ENCODE results near the gene SLC26A1. TPM values are rescaled to one million over a fixed set of nuclear protein-coding genes. Genes with fewer than 3 reads are reported as not detected.
A peak's percentile ranks its signal among the peaks of the same experiment; 100 is the strongest.

SLC26A1 gene
- total RNA-seq, 1 donor from 2014 or later, result 2.6 TPM

DNA sequence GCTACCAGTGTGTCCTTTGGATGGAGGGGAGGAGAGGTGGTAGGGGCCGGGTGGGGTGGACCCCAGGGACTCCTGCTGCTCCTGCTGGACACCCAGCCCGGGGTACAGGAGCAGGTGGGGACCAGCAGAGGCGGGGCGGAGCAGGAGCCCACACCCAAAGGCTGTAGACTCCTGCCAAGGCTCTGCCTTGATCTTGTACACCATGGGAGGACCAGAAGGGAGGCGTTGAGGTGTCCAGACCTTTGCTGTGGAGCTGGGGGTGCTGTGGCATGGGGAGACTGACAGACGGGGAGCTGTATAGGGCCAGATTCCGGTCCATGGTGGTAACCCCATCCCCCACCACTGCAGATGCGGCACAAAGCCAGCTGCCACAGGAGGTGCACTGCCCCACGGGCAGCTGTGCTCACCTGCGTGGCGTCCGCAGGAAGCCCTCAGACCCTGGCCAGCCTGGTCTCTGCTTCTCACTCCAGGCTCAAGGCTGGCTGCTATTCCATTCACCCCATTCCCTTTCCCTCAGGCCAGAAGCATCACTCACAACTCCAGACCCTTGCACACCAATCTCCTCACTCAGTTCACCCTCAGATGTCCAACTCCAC is 5.0 kb upstream of the SLC26A1 start:
- H3K27me3 Mint-ChIP-seq, result peaks cover 36% of the 10 kb centered on the region
- H3K9me3 Mint-ChIP-seq (ENCODE audit: low read depth), result no peaks in the 10 kb centered on the region
- H3K27ac Mint-ChIP-seq, result peak overlapping the region; percentile 43
- TF ChIP-seq, protein P1, sequence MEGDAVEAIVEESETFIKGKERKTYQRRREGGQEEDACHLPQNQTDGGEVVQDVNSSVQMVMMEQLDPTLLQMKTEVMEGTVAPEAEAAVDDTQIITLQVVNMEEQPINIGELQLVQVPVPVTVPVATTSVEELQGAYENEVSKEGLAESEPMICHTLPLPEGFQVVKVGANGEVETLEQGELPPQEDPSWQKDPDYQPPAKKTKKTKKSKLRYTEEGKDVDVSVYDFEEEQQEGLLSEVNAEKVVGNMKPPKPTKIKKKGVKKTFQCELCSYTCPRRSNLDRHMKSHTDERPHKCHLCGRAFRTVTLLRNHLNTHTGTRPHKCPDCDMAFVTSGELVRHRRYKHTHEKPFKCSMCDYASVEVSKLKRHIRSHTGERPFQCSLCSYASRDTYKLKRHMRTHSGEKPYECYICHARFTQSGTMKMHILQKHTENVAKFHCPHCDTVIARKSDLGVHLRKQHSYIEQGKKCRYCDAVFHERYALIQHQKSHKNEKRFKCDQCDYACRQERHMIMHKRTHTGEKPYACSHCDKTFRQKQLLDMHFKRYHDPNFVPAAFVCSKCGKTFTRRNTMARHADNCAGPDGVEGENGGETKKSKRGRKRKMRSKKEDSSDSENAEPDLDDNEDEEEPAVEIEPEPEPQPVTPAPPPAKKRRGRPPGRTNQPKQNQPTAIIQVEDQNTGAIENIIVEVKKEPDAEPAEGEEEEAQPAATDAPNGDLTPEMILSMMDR (IDR thresholded peaks at IDR 0.05; ENCODE audit: unreplicated experiment), result no peak
- H3K4me3 Mint-ChIP-seq (ENCODE audit: low read depth), result no peak overlapping the region
- no peaks in the 10 kb centered on the region for H3K36me3 Mint-ChIP-seq (ENCODE audit: insufficient read depth)
- peaks cover 7% of the 10 kb centered on the region for H3K4me1 Mint-ChIP-seq (ENCODE audit: low read depth)
- no peak for DNase-seq (ENCODE audit: low spot score, unreplicated experiment)

DNA sequence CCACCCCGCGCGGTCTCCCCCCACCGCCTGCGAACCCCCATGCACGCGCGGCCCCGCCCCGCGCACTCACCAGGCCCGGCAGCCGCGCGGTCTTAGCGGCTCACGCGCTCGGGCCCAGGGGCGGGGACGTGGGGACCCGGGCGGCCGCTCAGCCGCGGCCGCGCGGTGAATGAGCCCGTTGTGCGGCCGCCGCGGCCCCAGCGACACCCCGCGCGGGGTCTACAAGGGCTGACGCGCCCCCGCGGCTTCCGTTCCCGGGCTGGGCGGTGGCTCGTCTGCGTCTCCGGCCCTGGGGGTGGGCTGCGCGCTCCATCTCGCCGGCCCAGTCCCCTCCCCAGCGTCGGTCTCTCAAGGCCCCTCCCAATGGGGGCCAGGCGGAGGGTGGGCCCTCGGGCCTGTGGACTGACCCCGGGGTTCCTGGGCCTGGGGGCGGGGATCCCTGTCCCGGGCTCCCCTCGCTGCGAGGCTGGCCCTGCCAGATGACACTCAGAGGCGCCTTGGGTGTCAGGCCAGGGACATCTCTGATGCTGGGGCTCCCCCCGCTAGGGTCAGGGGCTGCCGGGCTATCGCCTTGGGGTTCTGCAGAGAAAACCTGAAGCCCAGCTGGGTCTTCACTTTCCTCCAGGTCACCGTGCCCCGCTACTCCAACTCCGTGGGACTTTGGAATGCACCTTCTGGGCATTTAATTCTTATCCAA is 4.3 kb upstream of the SLC26A1 start:
- no peaks in the 10 kb centered on the region for H3K36me3 Mint-ChIP-seq (ENCODE audit: insufficient read depth)
- no peak overlapping the region for H3K4me3 Mint-ChIP-seq (ENCODE audit: low read depth)
- H3K27ac Mint-ChIP-seq, result no peak overlapping the region
- DNase-seq (ENCODE audit: low spot score, unreplicated experiment), result no peak
- peaks cover 11% of the 10 kb centered on the region for H3K4me1 Mint-ChIP-seq (ENCODE audit: low read depth)
- TF ChIP-seq, protein P1 (IDR thresholded peaks at IDR 0.05; ENCODE audit: unreplicated experiment), result no peak
- H3K27me3 Mint-ChIP-seq, result peaks cover 36% of the 10 kb centered on the region
- no peaks in the 10 kb centered on the region for H3K9me3 Mint-ChIP-seq (ENCODE audit: low read depth)

DNA sequence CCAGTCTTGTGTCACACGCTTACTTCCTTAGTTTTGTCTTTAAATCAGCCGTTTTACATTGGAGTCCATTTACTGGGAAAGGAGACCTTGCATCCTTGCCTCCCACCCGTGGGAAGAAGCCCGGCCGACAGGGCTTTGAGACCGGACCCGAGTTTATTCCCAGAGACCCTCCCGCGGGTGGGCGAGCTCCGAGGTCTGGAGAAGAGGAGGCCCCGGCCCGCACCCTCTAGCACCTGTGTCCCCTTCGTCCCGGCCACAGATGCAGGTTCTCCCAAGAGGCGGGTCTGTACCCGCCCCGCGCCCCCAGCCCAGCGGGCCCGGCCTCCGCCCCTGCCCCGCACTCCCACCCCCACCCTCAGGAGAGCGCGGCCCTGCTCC is 3.8 kb upstream of the SLC26A1 start:
- TF ChIP-seq, protein P1 (IDR thresholded peaks at IDR 0.05; ENCODE audit: unreplicated experiment), result no peak
- no peak overlapping the region for H3K4me3 Mint-ChIP-seq (ENCODE audit: low read depth)
- peaks cover 32% of the 10 kb centered on the region for H3K27me3 Mint-ChIP-seq
- no peaks in the 10 kb centered on the region for H3K9me3 Mint-ChIP-seq (ENCODE audit: low read depth)
- peaks cover 13% of the 10 kb centered on the region for H3K4me1 Mint-ChIP-seq (ENCODE audit: low read depth)
- no peak overlapping the region for H3K27ac Mint-ChIP-seq
- H3K36me3 Mint-ChIP-seq (ENCODE audit: insufficient read depth), result no peaks in the 10 kb centered on the region
- DNase-seq (ENCODE audit: low spot score, unreplicated experiment), result no peak

DNA sequence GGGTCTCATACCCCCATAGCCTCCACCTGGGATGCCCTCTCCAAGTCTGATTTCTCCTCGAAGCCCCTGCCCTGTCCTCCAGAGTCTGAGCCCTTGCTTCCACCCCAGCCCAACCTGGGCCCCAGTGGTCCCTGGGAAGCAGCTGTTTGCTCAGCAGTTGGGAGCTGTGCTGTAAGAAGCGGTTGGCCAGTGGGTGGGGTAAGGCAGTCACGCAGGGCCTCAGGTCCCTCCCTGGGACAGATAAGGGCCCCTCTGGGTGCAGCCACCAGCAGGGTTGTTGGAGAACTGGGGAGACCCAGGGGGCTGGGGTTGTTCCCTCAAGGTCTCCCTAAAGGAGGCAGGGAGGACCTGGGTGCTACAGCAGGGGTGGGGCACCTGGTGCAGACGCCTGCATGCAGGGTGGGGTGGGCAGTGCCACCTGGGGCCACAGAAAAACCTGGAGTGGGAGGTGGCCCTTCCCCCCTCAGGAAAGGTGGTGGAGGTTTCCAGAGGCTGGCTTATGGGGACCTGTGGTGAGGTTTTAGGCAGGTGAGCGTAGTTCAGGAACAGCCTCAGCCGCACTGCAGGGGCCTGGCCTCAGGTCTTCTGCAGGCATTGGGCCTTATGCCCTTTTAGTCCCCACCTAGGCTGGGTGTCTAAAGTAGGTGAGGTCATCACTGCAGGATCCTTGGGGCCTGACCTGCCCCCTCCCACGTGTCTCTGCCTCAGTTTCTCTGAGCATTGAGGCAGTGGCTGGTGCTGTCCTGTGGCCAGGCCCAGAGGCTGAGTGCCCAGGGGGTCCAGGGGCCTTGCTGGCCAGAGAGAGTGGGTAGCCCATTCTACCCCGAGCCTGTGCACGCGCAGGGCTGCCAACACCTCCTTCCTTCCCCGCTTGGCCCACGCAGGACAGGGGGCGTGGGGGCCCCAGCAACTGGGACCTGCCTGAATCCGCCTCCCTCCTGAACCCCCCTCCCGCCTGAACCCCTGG is 3.1 kb upstream of the SLC26A1 start:
- H3K27me3 Mint-ChIP-seq, result peaks cover 27% of the 10 kb centered on the region
- DNase-seq (ENCODE audit: low spot score, unreplicated experiment), result no peak
- no peaks in the 10 kb centered on the region for H3K36me3 Mint-ChIP-seq (ENCODE audit: insufficient read depth)
- H3K4me3 Mint-ChIP-seq (ENCODE audit: low read depth), result no peak overlapping the region
- H3K4me1 Mint-ChIP-seq (ENCODE audit: low read depth), result peaks cover 13% of the 10 kb centered on the region
- TF ChIP-seq, protein P1 (IDR thresholded peaks at IDR 0.05; ENCODE audit: unreplicated experiment), result no peak
- H3K9me3 Mint-ChIP-seq (ENCODE audit: low read depth), result no peaks in the 10 kb centered on the region
- H3K27ac Mint-ChIP-seq, result no peak overlapping the region

Measured in progenitor cell of endocrine pancreas (in vitro differentiated cells).